SKM-1 treated with dmso at 0.1 percent for 144 hours (cell line): ENCODE data around the gene DAB1.

ENCODE experiments used
- DNase-seq: peaks from one replicate; lab custom pipeline; 2025; ENCODE audit not compliant: unreplicated experiment; lab: John Stamatoyannopoulos, UW

DAB1 gene

GRCh38 chr1:57321776-57322175 is 102.1 kb downstream of the DAB1 start:
- no peak for DNase-seq

- DNase-seq: no peak
Measured at GRCh38 chr1:57319791-57320190, 104.1 kb downstream of the DAB1 start.

- no peak for DNase-seq
Measured at GRCh38 chr1:57319165-57319564, 104.7 kb downstream of the DAB1 start.

- no peak for DNase-seq
Measured at GRCh38 chr1:57316861-57317260, 107.0 kb downstream of the DAB1 start.

- DNase-seq: no peak
Measured at GRCh38 chr1:57316291-57316690, 107.6 kb downstream of the DAB1 start.

- DNase-seq: no peak
Measured at GRCh38 chr1:57312869-57313268, 111.0 kb downstream of the DAB1 start.

- no peak for DNase-seq
Measured at GRCh38 chr1:57311411-57311810, 112.4 kb downstream of the DAB1 start.

- DNase-seq: no peak
Measured at GRCh38 chr1:57311006-57311405, 112.9 kb downstream of the DAB1 start.

GRCh38 chr1:57309630-57310029 is 114.2 kb downstream of the DAB1 start:
- DNase-seq: no peak

GRCh38 chr1:57307392-57308170 is 116.3 kb downstream of the DAB1 start:
- no peak for DNase-seq

- no peak for DNase-seq
Measured at GRCh38 chr1:57304591-57304990, 119.3 kb downstream of the DAB1 start.

GRCh38 chr1:57302812-57303596 is 120.9 kb downstream of the DAB1 start:
- no peak for DNase-seq

- no peak for DNase-seq
Measured at GRCh38 chr1:57300186-57300585, 123.7 kb downstream of the DAB1 start.

- no peak for DNase-seq
Measured at GRCh38 chr1:57296726-57297250, 127.1 kb downstream of the DAB1 start.

GRCh38 chr1:57295326-57295725 is 128.5 kb downstream of the DAB1 start:
- no peak for DNase-seq

GRCh38 chr1:57294177-57294576 is 129.7 kb downstream of the DAB1 start:
- DNase-seq: no peak

GRCh38 chr1:57293214-57293613 is 130.6 kb downstream of the DAB1 start:
- DNase-seq: no peak

GRCh38 chr1:57289781-57290180 is 134.1 kb downstream of the DAB1 start:
- DNase-seq: no peak

GRCh38 chr1:57285992-57286391 is 137.9 kb downstream of the DAB1 start:
- no peak for DNase-seq

- DNase-seq: no peak
Measured at GRCh38 chr1:57282411-57282810, 141.4 kb downstream of the DAB1 start.

GRCh38 chr1:57281324-57281723 is 142.5 kb downstream of the DAB1 start:
- no peak for DNase-seq
